Mucosa of gallbladder (tissue), 1 donor: ENCODE data around the gene PKD1. TPM values are rescaled to one million over a fixed set of nuclear protein-coding genes. Genes with fewer than 3 reads are reported as not detected.
"Not testable (repeated sequence)": the region's sequence is repeated elsewhere in the genome, so short reads cannot be mapped to it uniquely, and the experiment has no call there.

Source experiments
- DNase-seq: peaks from one replicate; pipeline ENCODE4 v3.0.0-alpha.2; 2020; ENCODE audit warnings: low spot score
- total RNA-seq: library from RNA; stranded (reverse); gene quantifications from one replicate; pipeline ENCODE4 v1.2.1, GENCODE V29; 2021
- donor health status: DM: no; HTN: no; CAD: no.

Gene PKD1
- total RNA-seq, 1 donor from 2014 or later: 154 TPM

- DNase-seq: not testable (repeated sequence)
These were observed 27.9 kb downstream of the PKD1 start for GRCh38 chr16:2107791-2108125.

GRCh38 chr16:2107121-2107790 lies 28.4 kb downstream of the PKD1 start:
- DNase-seq: not testable (repeated sequence)

- DNase-seq: not testable (repeated sequence)
These were observed 29.5 kb downstream of the PKD1 start for GRCh38 chr16:2106211-2106610.

GRCh38 chr16:2105769-2106168 lies 29.9 kb downstream of the PKD1 start:
- DNase-seq: not testable (repeated sequence)

GRCh38 chr16:2105291-2105690 lies 30.4 kb downstream of the PKD1 start:
- DNase-seq: not testable (repeated sequence)

GRCh38 chr16:2104464-2104863 lies 31.2 kb downstream of the PKD1 start:
- not testable (repeated sequence) for DNase-seq

GRCh38 chr16:2102471-2102870 lies 33.2 kb downstream of the PKD1 start:
- no peak for DNase-seq

GRCh38 chr16:2101581-2101980 lies 34.1 kb downstream of the PKD1 start:
- DNase-seq: not testable (repeated sequence)

- DNase-seq: not testable (repeated sequence)
These were observed 38.0 kb downstream of the PKD1 start for GRCh38 chr16:2097689-2098088.

- no peak for DNase-seq
These were observed 38.7 kb downstream of the PKD1 start for GRCh38 chr16:2096853-2097595.

GRCh38 chr16:2095918-2096582 lies 39.6 kb downstream of the PKD1 start:
- DNase-seq: no peak

GRCh38 chr16:2095315-2095853 lies 40.3 kb downstream of the PKD1 start:
- DNase-seq: no peak

- DNase-seq: no peak
These were observed 41.9 kb downstream of the PKD1 start for GRCh38 chr16:2093793-2094192.

GRCh38 chr16:2092866-2093265 lies 42.8 kb downstream of the PKD1 start:
- no peak for DNase-seq

GRCh38 chr16:2092256-2092620 lies 43.5 kb downstream of the PKD1 start:
- DNase-seq: peak; percentile 34

GRCh38 chr16:2091547-2092255 lies 44.0 kb downstream of the PKD1 start:
- no peak for DNase-seq

GRCh38 chr16:2090777-2091546 lies 44.7 kb downstream of the PKD1 start:
- DNase-seq: peak; percentile 85

- DNase-seq: no peak
These were observed 45.3 kb downstream of the PKD1 start for GRCh38 chr16:2090481-2090776.

- DNase-seq: no peak
These were observed 45.8 kb downstream of the PKD1 start for GRCh38 chr16:2089706-2090480.

GRCh38 chr16:2088759-2089358 lies 46.8 kb downstream of the PKD1 start:
- no peak for DNase-seq
